GF-D8 (cell line): ENCODE measurements around the gene HABP2.

Experiments
- DNase-seq: peaks from one replicate; lab custom pipeline; 2025; lab: John Stamatoyannopoulos, UW

HABP2 gene

DNA sequence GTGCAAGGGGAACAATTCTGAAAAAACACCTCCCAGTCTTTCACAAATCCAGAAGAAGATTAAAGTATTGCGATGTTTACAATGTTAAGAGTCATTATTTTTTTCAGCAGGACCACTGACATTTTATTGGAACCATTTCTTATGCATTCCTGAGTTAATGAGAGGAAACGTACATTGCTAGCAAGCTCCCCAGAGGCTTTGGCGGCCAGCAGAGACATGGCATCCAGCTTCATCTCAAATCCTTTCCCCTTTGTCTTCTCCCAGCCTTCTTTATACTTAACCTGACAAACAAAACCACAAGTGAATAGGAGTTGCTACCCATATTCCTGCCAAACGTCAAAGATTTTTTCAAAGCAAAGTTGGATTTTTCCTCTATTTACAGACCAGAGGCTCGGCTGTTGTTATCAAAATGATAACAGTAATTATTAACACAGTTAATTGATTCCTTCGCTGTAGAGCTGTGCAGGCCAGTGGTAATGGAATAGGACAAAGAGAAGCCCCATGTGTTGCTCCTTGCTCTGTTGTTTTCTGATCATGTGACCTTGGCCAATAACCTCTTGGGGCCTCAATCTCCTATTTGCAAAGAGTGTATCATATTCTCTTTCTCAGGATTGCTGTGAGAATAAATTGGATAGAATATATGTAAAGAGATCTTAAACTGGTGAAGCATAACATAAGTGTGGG, 79.0 kb downstream of the HABP2 start:
- no peak for DNase-seq
